Tibial nerve (tissue), 4 donors: ENCODE measurements around the gene PRELP.

ENCODE experiments used
- EP300 ChIP-seq, 2 donors: sonication (generic); formaldehyde crosslinking; IDR thresholded peaks; one replicate each; pipeline ENCODE4 v1.6.1; 2017; ENCODE audit warnings: antibody characterized with exemption in 2 of 2, mild to moderate bottlenecking in 1 of 2
- POLR2A ChIP-seq, 2 donors: fragments of 450-650 bp; IDR thresholded peaks; one replicate each; pipeline ENCODE4 v1.6.1; 2017; ENCODE audit warnings: antibody characterized with exemption in 2 of 2, mild to moderate bottlenecking in 2 of 2, moderate library complexity in 2 of 2
- TF ChIP-seq, protein P1 (sequence below), 5 experiments: fragments of 200-600 bp in 3 of 5; fragments of 450-650 bp in 2 of 5; sonication (generic) in 3 of 5; IDR thresholded peaks; one replicate each; pipeline ENCODE4 v1.5.1; 2016 to 2019; ENCODE audit warnings: antibody characterized with exemption in 5 of 5, mild to moderate bottlenecking in 3 of 5, moderate library complexity in 2 of 5

DNA sequence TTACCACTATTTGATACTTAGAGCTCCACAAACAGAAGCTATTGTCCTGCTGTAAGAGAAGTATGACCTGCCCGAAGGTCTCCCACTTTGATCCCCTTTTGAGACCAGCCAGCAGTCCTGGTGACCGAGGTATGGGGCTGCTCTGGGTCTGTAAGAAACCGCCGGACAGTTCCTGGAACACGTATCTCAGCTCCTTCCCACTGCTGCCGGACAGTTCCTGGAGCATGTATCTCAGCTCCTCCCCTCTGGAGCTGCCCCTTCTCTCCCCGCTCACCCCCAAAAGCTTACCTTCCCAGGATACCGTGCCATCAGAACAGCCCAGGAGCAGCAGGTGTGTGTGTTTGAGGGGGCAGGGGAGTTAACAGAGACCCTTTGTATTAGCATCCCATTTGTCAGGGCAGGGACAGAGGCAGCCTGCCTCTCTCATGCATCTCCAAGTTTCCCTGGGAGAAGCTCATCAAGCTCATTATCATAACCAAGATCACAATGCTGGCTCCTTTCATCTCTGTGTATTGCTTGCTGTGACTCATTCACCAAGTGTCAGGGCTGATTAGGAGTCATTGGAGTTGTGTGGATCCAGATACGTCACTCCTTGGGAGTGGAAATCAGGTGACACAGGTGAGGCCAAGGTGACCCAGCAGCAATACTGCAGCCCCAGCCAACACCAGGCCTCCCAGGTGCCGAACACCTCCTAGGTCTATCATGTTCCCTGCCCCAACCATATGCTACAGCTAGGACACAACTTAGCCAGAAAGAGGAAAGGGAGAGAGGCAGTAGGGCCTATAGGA lies 43.6 kb downstream of the PRELP start:
- TF ChIP-seq POLR2A (IDR thresholded peaks at IDR 0.05) (no peak), EP300 (IDR thresholded peaks at IDR 0.05) (no peak)
- TF ChIP-seq, protein P1, sequence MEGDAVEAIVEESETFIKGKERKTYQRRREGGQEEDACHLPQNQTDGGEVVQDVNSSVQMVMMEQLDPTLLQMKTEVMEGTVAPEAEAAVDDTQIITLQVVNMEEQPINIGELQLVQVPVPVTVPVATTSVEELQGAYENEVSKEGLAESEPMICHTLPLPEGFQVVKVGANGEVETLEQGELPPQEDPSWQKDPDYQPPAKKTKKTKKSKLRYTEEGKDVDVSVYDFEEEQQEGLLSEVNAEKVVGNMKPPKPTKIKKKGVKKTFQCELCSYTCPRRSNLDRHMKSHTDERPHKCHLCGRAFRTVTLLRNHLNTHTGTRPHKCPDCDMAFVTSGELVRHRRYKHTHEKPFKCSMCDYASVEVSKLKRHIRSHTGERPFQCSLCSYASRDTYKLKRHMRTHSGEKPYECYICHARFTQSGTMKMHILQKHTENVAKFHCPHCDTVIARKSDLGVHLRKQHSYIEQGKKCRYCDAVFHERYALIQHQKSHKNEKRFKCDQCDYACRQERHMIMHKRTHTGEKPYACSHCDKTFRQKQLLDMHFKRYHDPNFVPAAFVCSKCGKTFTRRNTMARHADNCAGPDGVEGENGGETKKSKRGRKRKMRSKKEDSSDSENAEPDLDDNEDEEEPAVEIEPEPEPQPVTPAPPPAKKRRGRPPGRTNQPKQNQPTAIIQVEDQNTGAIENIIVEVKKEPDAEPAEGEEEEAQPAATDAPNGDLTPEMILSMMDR (IDR thresholded peaks at IDR 0.05): no peak
